ENCODE data around the gene GHITM. TPM values are rescaled to one million over a fixed set of nuclear protein-coding genes. Genes with fewer than 3 reads are reported as not detected.
"Not testable (repeated sequence)": the region's sequence is repeated elsewhere in the genome, so short reads cannot be mapped to it uniquely, and the experiment has no call there.

GHITM gene
- total RNA-seq, 1 donor: 161 TPM

GRCh38 chr10:84114088-84114667, 25.1 kb upstream of the GHITM start:
- no peak for TF ChIP-seq CTCF (IDR thresholded peaks at IDR 0.05; ENCODE audit: insufficient read depth, low read length)
- no peak overlapping the region for H3K4me3 ChIP-seq (ENCODE audit: low read depth, low read length)
- DNase-seq (ENCODE audit: low read depth): no peak

- H3K4me3 ChIP-seq (ENCODE audit: low read depth, low read length); DNase-seq (ENCODE audit: low read depth): not testable (repeated sequence)
Observed at GRCh38 chr10:84117204-84117603, 22.1 kb upstream of the GHITM start.

GRCh38 chr10:84117686-84118394, 21.5 kb upstream of the GHITM start:
- DNase-seq (ENCODE audit: low read depth): no peak
- no peak for TF ChIP-seq CTCF (IDR thresholded peaks at IDR 0.05; ENCODE audit: insufficient read depth, low read length)
- H3K4me3 ChIP-seq (ENCODE audit: low read depth, low read length): no peak overlapping the region

- no peak for TF ChIP-seq CTCF (IDR thresholded peaks at IDR 0.05; ENCODE audit: insufficient read depth, low read length)
- DNase-seq (ENCODE audit: low read depth): no peak
- no peak overlapping the region for H3K4me3 ChIP-seq (ENCODE audit: low read depth, low read length)
Observed at GRCh38 chr10:84118395-84119006, 20.8 kb upstream of the GHITM start.

GRCh38 chr10:84123362-84123761, 15.9 kb upstream of the GHITM start:
- H3K4me3 ChIP-seq (ENCODE audit: low read depth, low read length): no peak overlapping the region
- DNase-seq (ENCODE audit: low read depth): no peak
- no peak for TF ChIP-seq CTCF (IDR thresholded peaks at IDR 0.05; ENCODE audit: insufficient read depth, low read length)

GRCh38 chr10:84125910-84126784, 13.2 kb upstream of the GHITM start:
- DNase-seq (ENCODE audit: low read depth): not testable (repeated sequence)

GRCh38 chr10:84126785-84127167, 12.5 kb upstream of the GHITM start:
- no peak for TF ChIP-seq CTCF (IDR thresholded peaks at IDR 0.05; ENCODE audit: insufficient read depth, low read length)
- DNase-seq (ENCODE audit: low read depth): no peak
- H3K4me3 ChIP-seq (ENCODE audit: low read depth, low read length): no peak overlapping the region

More at GRCh38 chr10:84125910-84126784, 13.2 kb upstream of the GHITM start:
- not testable (repeated sequence) for H3K4me3 ChIP-seq (ENCODE audit: low read depth, low read length)

Measured in fibroblast of the aortic adventitia (primary cell).